ENCODE data around the gene BAHCC1. TPM values are rescaled to one million over a fixed set of nuclear protein-coding genes. Genes with fewer than 3 reads are reported as not detected.
A peak's percentile ranks its signal among the peaks of the same experiment; 100 is the strongest.

Gene BAHCC1
- total and polyA plus RNA-seq, 9 of the 15 experiments (the other 6 are each of a cell fraction or from before 2014, with no cell fraction given): 0.14 to 26.9 (median 5.0) TPM

GRCh38 chr17:81380666-81381518 is 14.4 kb upstream of the BAHCC1 start:
- ChIA-PET CTCF (ENCODE audit: low intra/inter-chr PET ratio) (no interaction called here), POLR2A (interaction anchor here (0.6 to 1.4 kb wide), 3 partner anchors 11 to 133 kb away, joined by 3 read pairs; no protein-coding TSS in a partner anchor)
- no peak for DNase-seq (ENCODE audit: extremely low read depth in 1 of 4, low spot score in 3 of 4)
- H3K9ac ChIP-seq (ENCODE audit: insufficient read depth in 1 of 2, low read depth in 2 of 2, low read length in 2 of 2): 0 out of 4 replicates have a peak overlapping the region, but pooled peaks of 1 of the 2 experiments have one; percentile 10
- H4K20me1 ChIP-seq (replicated peaks; ENCODE audit: control insufficient read depth, insufficient read depth, low read length): no peaks in the 10 kb centered on the region
- H3K27me3 ChIP-seq (ENCODE audit: control insufficient read depth in 2 of 2, insufficient read depth in 2 of 2, low read length in 2 of 2): no peaks in the 10 kb centered on the region
- in situ Hi-C loops (cut with MboI) (no loop called here), intact Hi-C loops (cut with micrococcal nuclease) (no loop called here)
- no peaks in the 10 kb centered on the region for H3K9me1 ChIP-seq (ENCODE audit: control insufficient read depth, insufficient read depth, low read length)
- 42% methylated on average over 31 of the region's 34 CpGs for WGBS (ENCODE audit: insufficient coverage, low coverage, missing lambda C conversion rate)
- H3K79me2 ChIP-seq (ENCODE audit: control insufficient read depth, insufficient read depth, low read length): no peaks in the 10 kb centered on the region
- no peak overlapping the region for H3K4me2 ChIP-seq (ENCODE audit: insufficient read depth, low read length)
- no peak for TF ChIP-seq ZKSCAN8 (CRISPR knock-in tag; IDR thresholded peaks at IDR 0.05)
- TF ChIP-seq, protein P1, sequence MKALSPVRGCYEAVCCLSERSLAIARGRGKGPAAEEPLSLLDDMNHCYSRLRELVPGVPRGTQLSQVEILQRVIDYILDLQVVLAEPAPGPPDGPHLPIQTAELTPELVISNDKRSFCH (CRISPR knock-in tag; IDR thresholded peaks at IDR 0.05): no peak
- TF ChIP-seq, protein P1 (tag; IDR thresholded peaks at IDR 0.05): no peak
- no peak for TF ChIP-seq ZNF253 (CRISPR knock-in tag; conservative IDR thresholded peaks at IDR 0.05)
- no peak for TF ChIP-seq SAFB (IDR thresholded peaks at IDR 0.05; ENCODE audit: borderline replicate concordance, low read depth, low read length)
- TF ChIP-seq ZBTB43 (CRISPR knock-in tag; IDR thresholded peaks at IDR 0.05): no peak
- TF ChIP-seq THRAP3 (IDR thresholded peaks at IDR 0.05; ENCODE audit: borderline replicate concordance): no peak
- TF ChIP-seq TAF15 (IDR thresholded peaks at IDR 0.05; ENCODE audit: low read depth, low read length): no peak
- no peak for TF ChIP-seq BRF1 (IDR thresholded peaks at IDR 0.05; ENCODE audit: borderline replicate concordance, extremely low read depth, insufficient read length)
- TF ChIP-seq KDM1A (IDR thresholded peaks at IDR 0.05): no peak
- peaks cover 0 to 46% of the 10 kb centered on the region in 2 experiments; a peak in 3 of 5 replicates for H3K4me1 ChIP-seq (replicated peaks in 1 of 2; ENCODE audit: control insufficient read depth in 2 of 2, insufficient read depth in 2 of 2, low read length in 2 of 2)
- H2AFZ ChIP-seq (ENCODE audit: low read depth, low read length): no peak overlapping the region
- no peak for FAIRE-seq
- no peak for ATAC-seq
- no peak overlapping the region for H3K4me3 ChIP-seq
- no peaks in the 10 kb centered on the region for H3K36me3 ChIP-seq (ENCODE audit: control insufficient read depth, insufficient read depth, low read length)
- H3K9me3 ChIP-seq (replicated peaks; ENCODE audit: control insufficient read depth, insufficient read depth, low read depth, low read length): no peaks in the 10 kb centered on the region
- no peak overlapping the region for H3K27ac ChIP-seq (ENCODE audit: extremely low read depth, low read depth, low read length)
- no TSS peak for BruUV-seq (replicated peaks)
